ENCODE data around the gene SLC9A9. TPM values are rescaled to one million over a fixed set of nuclear protein-coding genes. Genes with fewer than 3 reads are reported as not detected.

The SLC9A9 gene
- total and polyA plus RNA-seq, 2 of the 8 experiments (the other 6 are each of a cell fraction or from before 2014, with no cell fraction given): 0.48 to 1.1 TPM

- TF ChIP-seq POU5F1 (IDR thresholded peaks at IDR 0.05; ENCODE audit: low read depth, low read length) (no peak), POLR2AphosphoS5 (IDR thresholded peaks at IDR 0.05; ENCODE audit: low read depth, low read length) (no peak), CREB1 (IDR thresholded peaks at IDR 0.05) (no peak), SUZ12 (IDR thresholded peaks at IDR 0.05; ENCODE audit: low read length) (no peak)
- Histone ChIP-seq H2BK20ac (ENCODE audit: low read length) (no peak overlapping the region), H3K23ac (ENCODE audit: insufficient read length) (no peak overlapping the region), H3K56ac (replicated peaks; ENCODE audit: insufficient read length, low read depth, low read length) (no peak overlapping the region), H3K9me3 (ENCODE audit: insufficient read depth in 2 of 2, low read depth in 1 of 2, low read length in 1 of 2) (no peaks in the 10 kb centered on the region), H3K18ac (ENCODE audit: extremely low read depth, low read length) (no peak overlapping the region), H4K20me1 (replicated peaks in 1 of 2; ENCODE audit: control insufficient read depth in 1 of 2, insufficient read depth in 2 of 2, low read length in 2 of 2) (no peaks in the 10 kb centered on the region), H4K8ac (ENCODE audit: extremely low read depth, insufficient read depth, low read length) (no peak overlapping the region), H3K27me3 (replicated peaks in 1 of 4; ENCODE audit: control insufficient read depth in 3 of 4, extremely low read depth in 1 of 4, insufficient read depth in 3 of 4, low read length in 3 of 4) (no peaks in the 10 kb centered on the region), H4K5ac (ENCODE audit: insufficient read length, low read depth, low read length) (no peak overlapping the region), H2BK120ac (replicated peaks; ENCODE audit: low read depth, low read length) (no peak overlapping the region), H3K4ac (replicated peaks; ENCODE audit: insufficient read length, low read depth, low read length) (no peak overlapping the region), H3K23me2 (ENCODE audit: low read depth, low read length) (no peaks in the 10 kb centered on the region), H2BK15ac (ENCODE audit: low read length) (no peak overlapping the region), H2AK5ac (ENCODE audit: low read depth, low read length) (no peak overlapping the region), H2BK12ac (ENCODE audit: low read depth, low read length) (no peak overlapping the region), H3K4me3 (ENCODE audit: extremely low read depth in 1 of 4, insufficient read depth in 2 of 4, low read depth in 3 of 4, low read length in 4 of 4) (no peak overlapping the region), H3K79me1 (ENCODE audit: low read depth, low read length) (no peaks in the 10 kb centered on the region), H4K91ac (replicated peaks; ENCODE audit: insufficient read length, low read length) (no peak overlapping the region), H3K14ac (ENCODE audit: insufficient read length) (no peak overlapping the region), H3K36me3 (ENCODE audit: control insufficient read depth in 2 of 4, insufficient read depth in 4 of 4, low read length in 3 of 4) (no peaks in the 10 kb centered on the region), H3K4me2 (ENCODE audit: insufficient read depth in 1 of 2, low read depth in 2 of 2, low read length in 2 of 2) (no peak overlapping the region), H2BK5ac (ENCODE audit: low read depth, low read length) (no peak overlapping the region), H2AFZ (ENCODE audit: low read length) (0 out of 2 replicates have a peak overlapping the region, but pooled peaks have one; percentile 6), H3K9ac (replicated peaks in 1 of 4; ENCODE audit: extremely low read depth in 1 of 4, low read depth in 3 of 4, low read length in 3 of 4) (no peak overlapping the region), H3K4me1 (replicated peaks in 1 of 4; ENCODE audit: control insufficient read depth in 3 of 4, insufficient read depth in 4 of 4, low read length in 3 of 4) (no peaks in the 10 kb centered on the region), H3K27ac (ENCODE audit: low read depth, low read length) (no peak overlapping the region), H3K79me2 (ENCODE audit: control insufficient read depth in 1 of 2, insufficient read depth in 2 of 2, low read length in 2 of 2) (no peaks in the 10 kb centered on the region)
- WGBS, 2 experiments (ENCODE audit: extremely low coverage in 1 of 2, insufficient coverage in 1 of 2, insufficient read length in 1 of 2, insufficient replicate concordance in 2 of 2, low coverage in 1 of 2, low lambda C conversion rate in 2 of 2, missing lambda C conversion rate in 1 of 2): 80% methylated on average over 1 of the region's 1 CpG; no CpG with 5 or more reads in 1 of the 2 experiments
- no peak for FAIRE-seq
- ChIA-PET POLR2A (ENCODE audit: partially characterized antibody) (no interaction called here), CTCF (ENCODE audit: partially characterized antibody) (no interaction called here)
- no peak for DNase-seq (ENCODE audit: low read depth in 1 of 2, low spot score in 2 of 2)
These were observed 25.5 kb downstream of the SLC9A9 start for GRCh38 chr3:143822798-143823197.
